ENCODE data around the gene TEAD1.

Gene TEAD1

GRCh38 chr11:12806113-12806512 lies 131.9 kb downstream of the TEAD1 start:
- H3K4me3 ChIP-seq (ENCODE audit: low read depth, low read length) = no peak overlapping the region
- in situ Hi-C loops (cut with HindIII; ENCODE audit: low sequenced_read_pairs) = no loop called here
- no peak for DNase-seq (ENCODE audit: low read depth)
- TF ChIP-seq CTCF (IDR thresholded peaks at IDR 0.05; ENCODE audit: low read depth, low read length, missing control alignments) = no peak

- no peak overlapping the region for H3K4me3 ChIP-seq (ENCODE audit: low read depth, low read length)
- in situ Hi-C loops (cut with HindIII; ENCODE audit: low sequenced_read_pairs) = no loop called here
- DNase-seq (ENCODE audit: low read depth) = no peak
- TF ChIP-seq CTCF (IDR thresholded peaks at IDR 0.05; ENCODE audit: low read depth, low read length, missing control alignments) = no peak
Observed at GRCh38 chr11:12807621-12808020, 133.4 kb downstream of the TEAD1 start.

GRCh38 chr11:12808519-12808918 lies 134.3 kb downstream of the TEAD1 start:
- in situ Hi-C loops (cut with HindIII; ENCODE audit: low sequenced_read_pairs) = no loop called here
- no peak overlapping the region for H3K4me3 ChIP-seq (ENCODE audit: low read depth, low read length)
- no peak for TF ChIP-seq CTCF (IDR thresholded peaks at IDR 0.05; ENCODE audit: low read depth, low read length, missing control alignments)
- DNase-seq (ENCODE audit: low read depth) = no peak

GRCh38 chr11:12809364-12809763 lies 135.1 kb downstream of the TEAD1 start:
- DNase-seq (ENCODE audit: low read depth) = no peak
- H3K4me3 ChIP-seq (ENCODE audit: low read depth, low read length) = no peak overlapping the region
- in situ Hi-C loops (cut with HindIII; ENCODE audit: low sequenced_read_pairs) = no loop called here
- TF ChIP-seq CTCF (IDR thresholded peaks at IDR 0.05; ENCODE audit: low read depth, low read length, missing control alignments) = no peak

- no peak for DNase-seq (ENCODE audit: low read depth)
- H3K4me3 ChIP-seq (ENCODE audit: low read depth, low read length) = no peak overlapping the region
- TF ChIP-seq CTCF (IDR thresholded peaks at IDR 0.05; ENCODE audit: low read depth, low read length, missing control alignments) = no peak
- in situ Hi-C loops (cut with HindIII; ENCODE audit: low sequenced_read_pairs) = no loop called here
Observed at GRCh38 chr11:12809864-12810567, 135.8 kb downstream of the TEAD1 start.

GRCh38 chr11:12810568-12810894 lies 136.3 kb downstream of the TEAD1 start:
- DNase-seq (ENCODE audit: low read depth) = peak; percentile 81
- no peak overlapping the region for H3K4me3 ChIP-seq (ENCODE audit: low read depth, low read length)
- no peak for TF ChIP-seq CTCF (IDR thresholded peaks at IDR 0.05; ENCODE audit: low read depth, low read length, missing control alignments)
- in situ Hi-C loops (cut with HindIII; ENCODE audit: low sequenced_read_pairs) = no loop called here

Data from astrocyte of the cerebellum (primary cell).